K562 (cell line): ENCODE results near the gene CTDNEP1.

Experiments
- HDAC2 ChIP-seq: fragments of 450-650 bp; IDR thresholded peaks from 2 replicates; pipeline ENCODE4 v1.6.1; 2016; ENCODE audit warnings: mild to moderate bottlenecking
- NFYB ChIP-seq: IDR thresholded peaks from 2 replicates; pipeline ENCODE4 v1.6.1; 2011; ENCODE audit warnings: mild to moderate bottlenecking, moderate library complexity; ENCODE audit not compliant: insufficient read length; ENCODE audit errors: extremely low read depth
- RFX1 ChIP-seq: fragments of 450-650 bp; IDR thresholded peaks from 2 replicates; pipeline ENCODE4 v1.6.1; 2016; ENCODE audit warnings: mild to moderate bottlenecking, moderate library complexity
- ZNF121 ChIP-seq: sonication (generic); formaldehyde crosslinking; conservative IDR thresholded peaks from 2 replicates; pipeline ENCODE4 v1.8.0; 2022; ENCODE audit warnings: missing genetic modification reagents
- ZNF830 ChIP-seq: fragments of 250-450 bp; sonication (Bioruptor Pico); IDR thresholded peaks from 2 replicates; pipeline ENCODE4 v1.5.0; 2021; ENCODE audit warnings: mild to moderate bottlenecking
- TF ChIP-seq, protein P1 (sequence below), 2 experiments: fragments of 200-800 bp in 1 of 2; sonication (Bioruptor generic) in 1 of 2; sonication (generic) in 1 of 2; formaldehyde crosslinking in 1 of 2; IDR thresholded peaks in 1 of 2; conservative IDR thresholded peaks in 1 of 2; 2 replicates each; pipeline versions ENCODE4 v1.5.0 to v1.6.1; 2016 to 2020; ENCODE audit warnings: missing compliant biosample characterization in 1 of 2, missing genetic modification characterization in 1 of 2, missing genetic modification reagents in 1 of 2

DNA sequence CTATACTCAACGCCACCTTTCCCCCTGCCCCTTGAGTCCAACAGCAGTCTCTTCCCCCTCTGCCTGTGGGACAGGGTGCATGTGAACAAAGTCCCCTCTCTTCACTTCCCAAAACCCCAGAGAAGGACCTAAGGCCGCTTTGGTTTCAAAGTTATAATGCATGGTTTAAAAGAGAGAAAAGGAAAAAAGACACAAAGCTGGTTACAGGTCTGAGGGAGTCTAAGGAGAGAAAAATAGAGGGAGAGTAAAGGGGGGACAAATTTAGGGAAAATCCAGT is 8.1 kb downstream of the CTDNEP1 start:
- TF ChIP-seq ZNF830 (CRISPR knock-in tag) (no peak), HDAC2 (no peak), RFX1 (no peak), ZNF121 (CRISPR knock-in tag) (no peak), NFYB (no peak)
- TF ChIP-seq, protein P1, sequence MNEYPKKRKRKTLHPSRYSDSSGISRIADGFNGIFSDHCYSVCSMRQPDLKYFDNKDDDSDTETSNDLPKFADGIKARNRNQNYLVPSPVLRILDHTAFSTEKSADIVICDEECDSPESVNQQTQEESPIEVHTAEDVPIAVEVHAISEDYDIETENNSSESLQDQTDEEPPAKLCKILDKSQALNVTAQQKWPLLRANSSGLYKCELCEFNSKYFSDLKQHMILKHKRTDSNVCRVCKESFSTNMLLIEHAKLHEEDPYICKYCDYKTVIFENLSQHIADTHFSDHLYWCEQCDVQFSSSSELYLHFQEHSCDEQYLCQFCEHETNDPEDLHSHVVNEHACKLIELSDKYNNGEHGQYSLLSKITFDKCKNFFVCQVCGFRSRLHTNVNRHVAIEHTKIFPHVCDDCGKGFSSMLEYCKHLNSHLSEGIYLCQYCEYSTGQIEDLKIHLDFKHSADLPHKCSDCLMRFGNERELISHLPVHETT (CRISPR knock-in tag; conservative IDR thresholded peaks at IDR 0.05 in 1 of 2, IDR thresholded peaks at IDR 0.05 in 1 of 2), result no peak
